Measurements from ENCODE around the gene TRABD2B.

Gene TRABD2B

GRCh38 chr1:47843781-47844557, 153.2 kb downstream of the TRABD2B start:
- DNase-seq: no peak

- DNase-seq: no peak
These were observed 154.1 kb downstream of the TRABD2B start for GRCh38 chr1:47843059-47843458.

DNA sequence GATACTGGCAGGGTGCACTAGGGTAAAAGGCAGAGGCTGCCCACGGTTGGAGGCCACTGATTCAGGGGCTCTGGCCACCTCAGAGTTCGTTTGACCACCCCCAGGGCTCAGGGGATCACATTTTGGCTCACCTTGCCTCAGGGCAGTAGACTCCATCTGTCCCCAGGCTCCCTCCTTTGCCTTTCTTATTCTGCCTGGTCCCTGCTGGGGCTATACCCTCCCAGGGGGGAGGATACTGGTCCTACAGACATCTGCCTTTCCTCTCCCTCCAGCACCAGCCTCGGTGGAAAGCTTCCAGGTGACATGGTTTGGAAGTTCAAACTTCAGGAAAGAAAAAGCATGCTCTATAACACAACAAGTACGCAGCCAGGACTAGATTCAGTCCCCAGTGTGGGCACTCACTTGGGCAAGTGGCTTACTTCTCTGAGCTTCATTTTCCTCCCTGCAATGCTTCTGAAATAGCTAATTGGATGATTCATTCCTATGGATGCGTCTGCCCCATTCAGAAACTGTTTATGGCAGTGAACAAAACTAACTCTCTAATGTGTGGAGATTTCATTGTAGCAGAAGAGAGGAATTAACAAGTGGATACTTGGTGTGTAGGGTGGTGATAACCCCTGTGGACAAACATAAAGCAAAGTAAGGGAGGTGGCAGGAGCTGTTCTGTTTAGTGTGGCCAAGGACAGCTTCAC, 154.8 kb downstream of the TRABD2B start:
- no peak for DNase-seq

GRCh38 chr1:47841356-47841755, 155.8 kb downstream of the TRABD2B start:
- DNase-seq: no peak

- no peak for DNase-seq
These were observed 156.6 kb downstream of the TRABD2B start for GRCh38 chr1:47840393-47841190.

GRCh38 chr1:47839433-47839760, 157.8 kb downstream of the TRABD2B start:
- DNase-seq: no peak

GRCh38 chr1:47838562-47839432, 158.4 kb downstream of the TRABD2B start:
- no peak for DNase-seq

DNA sequence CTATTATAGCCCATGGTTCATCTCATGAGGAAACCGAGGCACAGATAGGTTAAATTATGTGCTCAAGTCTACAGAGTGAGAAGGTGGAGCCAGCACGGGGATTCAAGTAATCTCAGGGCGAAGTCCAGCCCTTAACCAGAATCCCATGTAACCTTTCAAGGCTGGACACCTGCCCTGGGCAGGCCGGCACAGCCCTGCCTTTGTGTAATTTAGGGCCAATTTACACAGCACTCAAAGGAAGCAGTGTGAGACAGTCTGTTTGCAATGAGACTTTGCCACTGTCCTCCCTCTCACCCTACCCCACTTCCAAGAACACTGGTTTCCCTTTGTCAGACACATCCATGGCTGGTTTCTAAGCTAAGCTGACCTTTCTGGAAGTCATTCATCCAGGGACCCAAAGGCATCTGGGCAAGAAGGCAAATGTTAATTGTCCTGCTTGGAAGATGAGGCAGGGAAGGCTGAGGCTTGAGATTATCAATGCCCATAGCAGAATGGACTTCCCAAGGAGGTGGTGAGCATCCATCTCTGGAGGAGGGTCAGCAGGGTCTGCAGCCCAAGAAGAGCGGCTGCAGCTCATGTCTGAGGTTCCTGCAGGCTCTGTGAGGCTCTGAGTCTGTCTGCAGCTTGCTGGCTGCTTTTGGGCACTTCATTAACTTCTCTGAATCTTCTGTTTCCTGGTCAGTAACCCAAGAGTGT, 159.2 kb downstream of the TRABD2B start:
- no peak for DNase-seq

DNA sequence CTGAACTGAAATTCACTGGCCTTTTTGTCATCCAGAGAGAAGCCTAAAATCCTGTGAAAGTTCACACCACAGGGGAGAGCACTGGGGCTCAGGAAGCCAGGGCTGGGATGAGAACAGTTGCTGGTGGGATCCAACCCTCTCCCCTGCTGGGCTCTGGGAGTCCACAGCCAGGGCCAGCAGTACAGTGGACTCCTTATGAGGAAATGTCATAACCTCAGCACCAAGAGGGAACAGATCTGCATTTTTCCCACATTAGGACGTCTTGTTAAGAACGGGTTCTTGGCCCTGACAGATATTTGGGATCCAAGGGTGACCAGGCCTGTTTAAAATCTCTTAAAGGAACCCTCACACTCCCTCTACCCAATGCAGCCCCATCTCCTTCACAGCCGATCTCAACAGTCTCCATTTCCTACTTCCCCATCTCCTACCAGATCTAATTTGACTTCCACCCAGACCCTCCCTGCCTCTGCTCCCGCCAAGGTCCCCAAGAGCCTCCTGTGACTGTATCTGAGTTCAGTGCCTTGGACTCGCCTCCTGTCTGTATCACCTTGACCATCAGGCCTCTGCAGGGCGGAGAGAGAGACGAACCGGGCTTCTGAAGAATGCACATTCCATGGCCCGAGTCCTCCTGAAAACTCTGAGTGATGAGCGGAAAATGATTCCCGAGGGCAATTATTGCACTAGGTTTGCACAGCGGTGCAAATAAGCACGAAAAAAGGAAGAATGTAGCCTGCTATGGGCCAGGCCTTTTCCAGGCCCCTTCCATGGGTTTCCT, 159.9 kb downstream of the TRABD2B start:
- no peak for DNase-seq

DNA sequence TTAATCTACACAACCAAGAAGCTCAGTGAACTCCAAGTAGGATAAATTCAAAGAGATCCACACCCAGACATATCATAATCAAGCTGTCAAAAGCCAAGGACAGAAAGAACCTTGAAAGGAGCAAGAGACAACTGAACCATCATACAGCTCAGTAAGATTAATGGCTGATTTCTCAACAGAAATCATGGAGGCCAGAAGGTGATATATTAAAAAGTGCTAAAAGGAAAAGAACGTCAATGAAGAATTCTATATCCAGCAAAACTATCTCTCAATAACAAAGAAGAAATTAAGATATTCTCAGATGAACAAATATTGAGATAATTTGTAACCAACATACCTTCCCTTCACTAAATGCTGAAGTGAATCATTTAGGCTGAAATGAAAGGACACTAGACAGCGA, 161.8 kb downstream of the TRABD2B start:
- DNase-seq: no peak

GRCh38 chr1:47834326-47834725, 162.9 kb downstream of the TRABD2B start:
- no peak for DNase-seq

- DNase-seq: no peak
These were observed 166.4 kb downstream of the TRABD2B start for GRCh38 chr1:47830641-47831333.

DNA sequence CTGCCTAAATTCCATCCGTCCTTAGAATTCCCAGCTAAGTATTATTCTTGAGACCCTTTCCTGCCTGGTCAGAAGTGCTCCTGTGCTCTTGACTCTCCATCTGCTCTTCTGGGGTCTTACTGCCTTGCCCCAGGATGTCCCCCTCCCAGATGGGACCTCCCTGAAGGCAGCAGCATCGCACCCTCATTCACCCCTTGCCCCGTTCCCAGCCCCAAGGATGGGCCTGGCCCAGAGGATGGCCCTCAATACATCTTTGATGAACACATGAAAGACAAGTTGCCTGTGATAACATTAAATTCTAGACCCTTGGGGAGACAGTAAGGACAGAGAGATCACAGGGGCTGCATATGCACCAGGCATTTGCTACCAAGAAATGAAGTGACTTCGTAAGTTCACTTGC, 167.2 kb downstream of the TRABD2B start:
- no peak for DNase-seq

DNA sequence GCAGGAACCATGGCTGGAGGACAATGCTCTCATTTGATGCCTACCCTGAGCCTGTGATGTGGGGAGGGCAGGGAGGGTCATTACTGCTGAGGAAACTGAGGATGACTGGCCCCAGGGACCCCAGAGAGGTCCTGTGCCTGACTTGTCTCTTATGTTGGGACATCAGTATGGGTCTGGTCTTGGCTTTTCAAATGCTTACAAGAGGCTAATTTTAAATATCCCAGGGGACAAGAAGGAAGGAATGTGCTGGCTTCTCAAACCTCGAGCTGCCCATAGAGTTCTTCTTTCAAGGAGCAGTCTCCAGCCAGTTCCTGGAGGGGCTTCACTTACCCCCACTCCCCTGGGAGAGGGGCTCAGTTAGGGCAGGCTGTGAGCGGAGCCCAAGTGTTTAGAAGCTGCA, 168.2 kb downstream of the TRABD2B start:
- no peak for DNase-seq

DNA sequence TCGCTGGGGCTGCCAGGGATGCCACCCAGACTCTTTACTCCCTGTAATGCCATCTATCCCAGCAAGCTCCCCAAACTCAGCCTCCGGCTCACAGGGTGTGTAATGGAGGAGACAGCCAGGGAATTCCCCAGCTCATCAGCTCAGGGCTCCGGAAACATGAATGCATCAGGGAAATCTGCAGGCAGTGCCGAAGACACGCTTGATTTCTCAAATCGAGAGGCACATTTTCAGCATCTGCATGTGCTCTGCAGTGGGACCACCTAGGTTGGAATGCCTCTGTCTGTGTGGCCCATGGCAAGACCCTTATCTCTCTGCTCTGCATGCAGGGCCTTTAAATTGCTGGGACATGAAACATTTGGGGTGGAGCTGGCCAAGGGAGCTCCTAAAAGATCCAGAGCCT, 170.1 kb downstream of the TRABD2B start:
- DNase-seq: no peak

DNA sequence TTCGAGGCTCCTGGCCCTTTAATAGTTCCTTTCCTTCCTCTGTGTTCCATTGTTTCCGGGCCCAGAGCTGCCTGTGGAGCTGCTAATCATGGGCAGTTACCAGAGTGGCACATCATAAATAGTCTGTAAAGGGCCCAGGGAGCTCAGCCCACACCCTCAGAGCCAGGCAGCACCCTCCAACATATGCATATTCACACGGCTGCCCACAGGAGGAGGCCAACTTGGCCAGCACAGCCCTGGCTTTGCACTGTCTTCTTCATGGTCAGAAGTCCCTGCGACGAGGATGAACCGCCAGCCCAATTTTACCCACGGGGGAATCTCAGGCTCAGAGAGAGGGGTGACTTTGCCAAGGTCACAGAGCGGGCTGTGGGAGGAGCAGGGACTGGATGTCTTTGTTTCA, 172.5 kb downstream of the TRABD2B start:
- DNase-seq: no peak

DNA sequence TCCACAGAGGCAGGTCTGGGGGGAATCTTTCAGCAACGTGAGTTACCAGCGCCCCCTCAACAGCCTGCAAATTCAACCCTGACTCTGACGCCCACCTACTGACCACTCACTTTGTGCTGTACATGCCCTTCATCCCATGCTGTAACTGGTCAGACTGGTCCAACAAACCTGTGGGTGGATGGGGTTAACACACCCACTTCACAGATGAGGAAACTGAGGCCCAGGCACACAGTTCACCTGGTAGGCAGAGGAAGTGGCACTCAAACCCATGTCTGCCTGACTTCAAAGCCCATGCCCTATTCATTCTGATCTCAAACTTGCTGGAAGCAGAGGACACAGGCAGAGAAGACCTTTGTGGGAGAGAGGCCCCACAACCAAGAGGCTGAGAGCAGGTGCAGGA, 172.9 kb downstream of the TRABD2B start:
- DNase-seq: no peak

DNA sequence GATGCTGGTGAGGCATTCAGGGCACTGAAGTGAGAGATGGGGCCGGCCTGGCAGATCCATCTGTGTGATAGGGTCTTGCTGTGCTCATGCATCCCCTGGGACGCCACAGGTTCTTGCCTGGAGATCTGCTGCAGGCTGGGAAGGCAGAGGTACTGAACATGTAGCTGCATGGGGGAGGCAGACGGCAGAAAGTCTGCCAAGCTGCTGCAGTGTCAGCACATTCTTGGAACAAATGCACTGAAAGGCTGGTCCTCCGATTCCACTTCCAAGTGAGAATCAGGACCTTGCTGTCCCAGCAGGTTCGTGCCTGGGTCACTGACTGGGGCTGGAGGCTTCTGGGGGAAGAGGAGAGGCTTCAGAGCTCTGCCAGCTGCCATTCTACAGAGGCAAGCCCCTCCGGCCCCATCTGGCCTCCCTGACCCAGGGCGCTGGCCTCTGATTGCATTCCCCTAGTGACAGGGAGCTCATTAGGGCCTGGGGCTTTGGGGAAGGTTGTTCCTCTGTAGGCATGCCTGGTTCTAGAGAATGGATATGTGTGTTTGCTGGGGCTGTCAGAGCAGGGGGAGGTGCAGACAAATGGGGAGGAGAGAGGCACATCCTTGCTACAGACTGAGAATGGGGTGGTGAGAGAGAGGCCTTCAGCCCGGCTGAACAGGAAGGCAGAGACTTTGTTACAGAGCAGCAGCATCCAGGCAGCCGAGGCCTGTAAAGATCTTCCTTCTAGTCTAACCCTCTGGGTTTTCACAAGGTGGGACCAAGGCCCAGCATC, 174.0 kb downstream of the TRABD2B start:
- DNase-seq: no peak

DNA sequence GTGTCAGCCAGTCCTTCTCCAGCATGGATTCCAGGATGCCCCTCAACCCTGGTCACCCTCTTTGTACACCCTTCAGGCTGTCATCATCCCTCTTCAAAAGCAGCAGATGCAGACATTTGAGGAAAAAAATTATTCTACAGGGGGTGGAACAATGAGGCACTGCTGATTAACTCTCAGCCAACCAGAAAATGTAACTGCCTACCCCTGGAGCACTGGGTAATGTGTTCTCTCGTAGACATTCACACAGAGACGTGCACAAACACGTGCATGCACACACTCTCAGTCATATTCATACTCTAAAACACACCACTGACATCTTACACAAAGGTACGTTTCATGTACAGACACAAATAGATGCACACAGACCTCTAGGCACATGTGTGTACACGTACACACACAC, 175.4 kb downstream of the TRABD2B start:
- no peak for DNase-seq

DNA sequence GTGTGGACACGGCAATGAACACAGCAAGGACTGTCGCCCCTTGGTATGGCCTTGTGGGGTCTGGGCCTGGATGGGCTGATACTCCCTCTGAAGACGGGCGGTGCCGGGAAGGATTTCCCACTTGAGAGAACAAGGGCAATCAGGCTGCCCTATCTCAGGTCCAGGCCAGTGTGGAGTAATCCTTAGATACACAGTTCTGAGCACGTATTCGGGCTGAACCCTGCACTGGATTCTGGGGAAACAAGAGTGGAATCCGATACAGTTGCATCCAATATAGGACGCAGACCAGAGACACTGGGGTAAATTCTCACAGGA, 177.7 kb downstream of the TRABD2B start:
- DNase-seq: no peak
